ENCODE measurements around the gene PRPS1.

DNA sequence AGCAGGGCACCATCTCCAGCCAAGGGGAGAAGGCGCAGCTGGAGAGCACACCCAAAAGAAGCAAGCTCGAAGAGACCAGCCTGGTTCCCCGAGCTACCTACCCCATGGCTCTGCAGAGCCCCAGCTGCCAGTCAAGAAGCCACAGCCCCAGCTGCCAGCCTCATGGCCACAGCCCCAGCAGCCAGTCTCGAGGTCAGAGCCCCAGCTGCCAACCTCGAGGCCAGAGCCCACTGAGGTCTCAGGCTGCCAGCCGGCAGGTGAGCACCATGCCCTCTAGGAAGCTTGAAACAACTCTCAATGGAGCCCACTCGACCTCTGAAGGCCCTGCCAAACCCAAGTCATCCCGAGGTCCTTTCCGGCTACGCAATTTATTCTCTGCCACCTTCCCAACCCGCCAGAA is 27.0 kb upstream of the PRPS1 start:
- TF ChIP-seq, protein P1, sequence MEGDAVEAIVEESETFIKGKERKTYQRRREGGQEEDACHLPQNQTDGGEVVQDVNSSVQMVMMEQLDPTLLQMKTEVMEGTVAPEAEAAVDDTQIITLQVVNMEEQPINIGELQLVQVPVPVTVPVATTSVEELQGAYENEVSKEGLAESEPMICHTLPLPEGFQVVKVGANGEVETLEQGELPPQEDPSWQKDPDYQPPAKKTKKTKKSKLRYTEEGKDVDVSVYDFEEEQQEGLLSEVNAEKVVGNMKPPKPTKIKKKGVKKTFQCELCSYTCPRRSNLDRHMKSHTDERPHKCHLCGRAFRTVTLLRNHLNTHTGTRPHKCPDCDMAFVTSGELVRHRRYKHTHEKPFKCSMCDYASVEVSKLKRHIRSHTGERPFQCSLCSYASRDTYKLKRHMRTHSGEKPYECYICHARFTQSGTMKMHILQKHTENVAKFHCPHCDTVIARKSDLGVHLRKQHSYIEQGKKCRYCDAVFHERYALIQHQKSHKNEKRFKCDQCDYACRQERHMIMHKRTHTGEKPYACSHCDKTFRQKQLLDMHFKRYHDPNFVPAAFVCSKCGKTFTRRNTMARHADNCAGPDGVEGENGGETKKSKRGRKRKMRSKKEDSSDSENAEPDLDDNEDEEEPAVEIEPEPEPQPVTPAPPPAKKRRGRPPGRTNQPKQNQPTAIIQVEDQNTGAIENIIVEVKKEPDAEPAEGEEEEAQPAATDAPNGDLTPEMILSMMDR (IDR thresholded peaks at IDR 0.05) = no peak
- TF ChIP-seq POLR2AphosphoS5 (IDR thresholded peaks at IDR 0.05) = no peak

Measured in suprapubic skin (tissue), 3 donors.